ENCODE measurements around the gene PIGV.
A peak's percentile ranks its signal among the peaks of the same experiment; 100 is the strongest.
"Not testable (repeated sequence)": the region's sequence is repeated elsewhere in the genome, so short reads cannot be mapped to it uniquely, and the experiment has no call there.

Gene PIGV

GRCh38 chr1:26833432-26834405 lies 46.0 kb downstream of the PIGV start:
- peak; percentile 73 for DNase-seq (ENCODE audit: low read depth)

DNA sequence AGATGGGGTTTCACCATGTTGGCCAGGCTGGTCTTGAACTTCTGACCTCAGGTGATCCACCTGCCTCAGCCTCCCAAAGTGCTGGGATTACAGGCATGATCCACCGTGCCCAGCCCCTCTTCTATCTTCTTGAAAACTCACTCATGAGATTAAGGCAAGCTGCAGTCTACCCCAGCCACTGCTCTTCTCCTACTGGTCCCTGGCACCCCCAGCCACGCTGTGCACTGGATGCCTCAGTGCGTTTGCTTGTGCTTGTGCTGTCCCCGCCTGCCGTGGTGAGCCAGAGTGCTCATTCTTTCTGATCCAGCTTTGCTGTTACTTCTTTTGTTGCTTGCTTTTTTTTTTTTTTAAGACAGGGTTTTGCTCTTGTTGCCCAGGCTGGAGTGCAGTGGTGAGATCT lies 49.9 kb downstream of the PIGV start:
- not testable (repeated sequence) for DNase-seq (ENCODE audit: low read depth)

DNA sequence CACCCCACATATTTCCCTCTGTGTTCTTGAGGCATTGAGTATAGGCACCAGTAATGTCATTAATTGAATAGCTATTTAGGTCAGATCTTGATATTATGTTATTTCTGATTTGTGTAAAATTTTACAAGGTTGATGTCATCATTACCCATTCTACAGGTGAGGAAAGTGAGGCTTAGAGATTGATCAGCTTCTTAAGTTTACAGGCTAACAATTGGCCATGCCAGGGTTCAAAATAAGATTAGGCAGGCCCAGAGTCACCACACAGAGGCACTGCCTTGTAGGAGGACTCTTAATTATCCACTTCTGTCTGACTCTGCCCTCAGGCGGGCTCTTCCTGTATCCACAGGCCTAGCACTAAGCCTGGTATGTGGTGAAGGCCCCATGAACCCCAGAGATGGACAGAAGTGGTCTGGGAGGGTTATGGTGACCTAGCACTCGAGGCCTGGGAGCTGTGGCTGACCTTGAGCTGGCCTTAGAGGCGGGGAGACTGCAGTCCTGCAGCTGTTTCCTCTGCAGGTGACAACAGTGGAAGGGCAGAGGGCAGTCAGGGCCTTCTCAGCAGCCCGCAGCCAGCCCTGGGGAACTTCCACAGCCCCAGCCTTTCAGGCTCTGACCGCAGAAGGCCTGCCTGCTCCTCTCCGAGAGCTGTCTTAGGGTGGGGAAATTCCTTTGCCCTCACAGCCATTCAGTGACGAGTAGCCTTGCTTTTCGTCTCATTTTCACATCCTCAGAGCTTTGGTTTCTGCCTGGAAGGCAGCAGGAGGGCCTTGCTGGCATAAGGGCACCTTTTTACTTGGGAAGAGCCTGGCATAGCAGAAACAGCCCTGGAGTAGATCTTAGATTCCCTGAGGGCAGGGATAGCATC lies 51.0 kb downstream of the PIGV start:
- peak; percentile 31 for DNase-seq (ENCODE audit: low read depth)

DNA sequence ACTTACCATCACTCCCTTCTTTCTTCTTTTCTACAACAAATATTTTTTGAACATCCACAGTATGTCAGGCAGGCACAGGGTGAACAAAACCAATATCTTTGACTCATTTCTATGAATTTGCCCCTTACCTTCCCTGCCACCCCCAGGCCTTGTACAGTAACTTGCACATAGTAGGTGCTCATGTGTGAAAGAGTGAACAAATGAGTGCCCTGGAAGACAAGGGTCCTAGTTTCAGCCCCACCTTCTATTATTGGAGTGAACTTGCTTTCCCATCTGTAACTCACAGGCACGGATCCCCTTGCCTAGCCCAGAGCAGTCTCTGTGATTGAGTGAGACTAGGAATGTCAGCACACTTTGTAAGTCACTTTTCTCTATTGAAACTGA lies 51.6 kb downstream of the PIGV start:
- no peak for DNase-seq (ENCODE audit: low read depth)

- DNase-seq (ENCODE audit: low read depth): no peak
Measured at GRCh38 chr1:26839779-26840178, 52.0 kb downstream of the PIGV start.

- DNase-seq (ENCODE audit: low read depth): no peak
Measured at GRCh38 chr1:26844424-26845196, 56.9 kb downstream of the PIGV start.

- not testable (repeated sequence) for DNase-seq (ENCODE audit: low read depth)
Measured at GRCh38 chr1:26847826-26848225, 60.1 kb downstream of the PIGV start.

Measured in stimulated activated CD8-positive, alpha-beta memory T cell treated with anti-CD3 and anti-CD28 coated beads, Interleukin-4, amount 100 ng/mL, for 24 hours (primary cell).